K562 (cell line): ENCODE measurements around the gene INMT. TPM values are rescaled to one million over a fixed set of nuclear protein-coding genes. Genes with fewer than 3 reads are reported as not detected.

Source experiments
- CREB1 ChIP-seq, 2 experiments: sonication (generic) in 1 of 2; formaldehyde crosslinking in 1 of 2; IDR thresholded peaks; 2 replicates each; pipeline versions ENCODE4 v1.6.1 to v1.8.0; 2012 to 2022; ENCODE audit warnings: inconsistent platforms in 1 of 2, mild to moderate bottlenecking in 1 of 2, missing genetic modification reagents in 1 of 2, moderate library complexity in 1 of 2
- FOXK1 ChIP-seq: sonication (generic); formaldehyde crosslinking; IDR thresholded peaks from 2 replicates; pipeline ENCODE4 v1.8.0; 2022; ENCODE audit warnings: missing genetic modification reagents, mild to moderate bottlenecking, borderline replicate concordance
- KAT8 ChIP-seq: fragments of 450-650 bp; IDR thresholded peaks from 2 replicates; pipeline ENCODE4 v1.6.1; 2016; ENCODE audit warnings: low read depth, mild to moderate bottlenecking
- KDM4B ChIP-seq, 2 experiments: fragments of 450-650 bp in 1 of 2; sonication (generic) in 1 of 2; IDR thresholded peaks; 2 replicates each; pipeline ENCODE4 v1.6.1; 2016 to 2017; ENCODE audit warnings: borderline replicate concordance in 2 of 2, antibody characterized with exemption in 1 of 2, low read depth in 1 of 2, mild to moderate bottlenecking in 1 of 2
- NFXL1 ChIP-seq: fragments of 450-650 bp; formaldehyde crosslinking; IDR thresholded peaks from 2 replicates; pipeline ENCODE4 v1.4.0; 2021; ENCODE audit warnings: mild to moderate bottlenecking
- POLR2H ChIP-seq: IDR thresholded peaks from 2 replicates; pipeline ENCODE4 v1.6.1; 2016; ENCODE audit warnings: missing genetic modification characterization, low read depth, mild to moderate bottlenecking, control low read depth, missing compliant biosample characterization, moderate library complexity
- RFX1 ChIP-seq: fragments of 450-650 bp; IDR thresholded peaks from 2 replicates; pipeline ENCODE4 v1.6.1; 2016; ENCODE audit warnings: mild to moderate bottlenecking, moderate library complexity
- ZNF140 ChIP-seq: fragments of 250-450 bp; sonication (Bioruptor Pico); IDR thresholded peaks from 2 replicates; pipeline ENCODE4 v1.8.0; 2021; ENCODE audit warnings: moderate library complexity, mild to moderate bottlenecking, inconsistent platforms
- ZNF143 ChIP-seq: sonication (generic); formaldehyde crosslinking; IDR thresholded peaks from 2 replicates; pipeline ENCODE4 v1.9.0; 2022; ENCODE audit warnings: mild to moderate bottlenecking, missing genetic modification reagents
- ZNF431 ChIP-seq: sonication (generic); formaldehyde crosslinking; IDR thresholded peaks from 2 replicates; pipeline ENCODE4 v1.8.0; 2022; ENCODE audit warnings: mild to moderate bottlenecking, missing genetic modification reagents
- ZNF707 ChIP-seq: fragments of 250-450 bp; sonication (Bioruptor Pico); conservative IDR thresholded peaks from 2 replicates; pipeline ENCODE4 v1.8.0; 2022; ENCODE audit warnings: inconsistent platforms, mild to moderate bottlenecking, moderate library complexity
- ZSCAN32 ChIP-seq: fragments of 450-650 bp; formaldehyde crosslinking; IDR thresholded peaks from 2 replicates; pipeline ENCODE4 v1.4.0; 2020; ENCODE audit warnings: mild to moderate bottlenecking, moderate library complexity
- polyA plus RNA-seq, 8 experiments: library from polyadenylated mRNA; depleted of rRNA in 4 of 8; stranded (reverse) in 5 of 8; unstranded in 3 of 8; fragments of >200 nt; fragmentation: Nextera tagmentation in 2 of 8; fragmentation: Illumina TruSeq in 1 of 8; extraction: Ambion mirVana in 2 of 8; extraction: Trizol in 1 of 8; gene quantifications; 2 replicates each; pipeline versions ENCODE4 v1.2.1 to v1.2.3, GENCODE V29; 2011 to 2014; ENCODE audit warnings: inconsistent platforms in 1 of 8, missing spikeins in 1 of 8
- total RNA-seq, 7 experiments: library from RNA; depleted of rRNA in 6 of 7; stranded (reverse); fragments of >200 nt in 6 of 7; fragmentation: Illumina TruSeq in 2 of 7; extraction: Trizol in 2 of 7; gene quantifications; 2 replicates each; pipeline versions ENCODE4 v1.2.1 to v1.2.3, GENCODE V29; 2011 to 2021; ENCODE audit warnings: low replicate concordance in 1 of 7
- TF ChIP-seq, protein P1 (sequence below), 2 experiments: IDR thresholded peaks; 2 replicates each; pipeline ENCODE4 v1.6.1; 2012; ENCODE audit warnings: improper control_type of control experiment in 2 of 2, low read depth in 2 of 2, low read length in 2 of 2, borderline replicate concordance in 1 of 2
- TF ChIP-seq, protein P2 (sequence below): fragments of 200-600 bp; sonication (generic); IDR thresholded peaks from one replicate; pipeline ENCODE4 v1.6.1; 2012; ENCODE audit warnings: mild to moderate bottlenecking, low read depth, low read length, inconsistent platforms

Gene INMT
- total and polyA plus RNA-seq, 9 of the 15 experiments (the other 6 are each of a cell fraction or from before 2014, with no cell fraction given): 0.04 to 0.27 TPM; not detected in 7

DNA sequence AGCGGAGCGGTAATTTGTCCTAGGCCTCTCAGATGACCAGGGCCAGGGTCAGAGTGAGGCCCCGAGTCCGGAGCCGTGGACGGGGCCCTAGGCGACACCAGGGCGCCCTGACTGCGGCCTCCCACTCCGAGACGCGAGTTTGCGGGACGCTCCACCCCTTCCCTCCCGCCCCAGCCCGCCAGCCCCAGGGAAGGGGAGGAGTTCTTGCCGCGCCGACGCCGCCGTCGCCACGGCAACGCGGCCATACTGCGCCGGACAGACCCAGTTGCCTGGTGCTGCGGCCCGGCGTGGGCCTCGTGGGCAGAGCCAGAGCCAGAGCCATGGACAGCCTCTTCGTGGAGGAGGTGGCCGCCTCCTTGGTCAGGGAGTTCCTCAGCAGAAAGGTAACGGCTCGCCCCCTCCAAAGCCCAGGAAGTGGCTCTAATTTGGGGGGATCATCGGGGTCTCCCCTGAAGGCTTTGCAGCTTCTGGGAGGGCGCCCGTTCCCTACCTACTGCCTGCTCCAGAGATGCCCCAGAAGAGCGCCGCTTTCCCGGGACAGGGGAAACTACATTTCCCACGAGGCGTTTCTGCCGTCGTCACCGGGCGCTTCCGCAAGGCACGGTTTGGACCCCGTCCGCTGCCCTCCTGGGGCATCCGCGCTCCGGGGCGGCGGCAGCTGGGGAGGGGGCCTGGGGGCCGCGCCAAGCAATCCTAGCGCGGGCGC, 19.4 kb downstream of the INMT start, which contains the start of gene MINDY4 (continued):
- TF ChIP-seq, protein P1, sequence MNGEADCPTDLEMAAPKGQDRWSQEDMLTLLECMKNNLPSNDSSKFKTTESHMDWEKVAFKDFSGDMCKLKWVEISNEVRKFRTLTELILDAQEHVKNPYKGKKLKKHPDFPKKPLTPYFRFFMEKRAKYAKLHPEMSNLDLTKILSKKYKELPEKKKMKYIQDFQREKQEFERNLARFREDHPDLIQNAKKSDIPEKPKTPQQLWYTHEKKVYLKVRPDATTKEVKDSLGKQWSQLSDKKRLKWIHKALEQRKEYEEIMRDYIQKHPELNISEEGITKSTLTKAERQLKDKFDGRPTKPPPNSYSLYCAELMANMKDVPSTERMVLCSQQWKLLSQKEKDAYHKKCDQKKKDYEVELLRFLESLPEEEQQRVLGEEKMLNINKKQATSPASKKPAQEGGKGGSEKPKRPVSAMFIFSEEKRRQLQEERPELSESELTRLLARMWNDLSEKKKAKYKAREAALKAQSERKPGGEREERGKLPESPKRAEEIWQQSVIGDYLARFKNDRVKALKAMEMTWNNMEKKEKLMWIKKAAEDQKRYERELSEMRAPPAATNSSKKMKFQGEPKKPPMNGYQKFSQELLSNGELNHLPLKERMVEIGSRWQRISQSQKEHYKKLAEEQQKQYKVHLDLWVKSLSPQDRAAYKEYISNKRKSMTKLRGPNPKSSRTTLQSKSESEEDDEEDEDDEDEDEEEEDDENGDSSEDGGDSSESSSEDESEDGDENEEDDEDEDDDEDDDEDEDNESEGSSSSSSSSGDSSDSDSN (IDR thresholded peaks at IDR 0.05; ENCODE audit: borderline replicate concordance in 1 of 2, low read depth in 2 of 2, low read length in 2 of 2): peak in 1 of 2 experiments; percentile 60; a peak in 1 of 4 replicates
- TF ChIP-seq ZNF143 (CRISPR knock-in tag) (peak; percentile 77), KAT8 (no peak), ZSCAN32 (no peak), ZNF707 (CRISPR knock-in tag) (no peak), ZNF140 (CRISPR knock-in tag) (no peak), CREB1 (IDR thresholded peaks at IDR 0.05) (peak; percentile 56), CREB1 (CRISPR knock-in tag; IDR thresholded peaks at IDR 0.05) (peak; percentile 58; the same call in 1 of the 2 replicates), ZNF431 (CRISPR knock-in tag) (peak; percentile 35; the same call in 1 of the 2 replicates), RFX1 (peak; percentile 96), NFXL1 (CRISPR knock-in tag) (no peak), FOXK1 (CRISPR knock-in tag) (no peak), POLR2H (tag) (0 out of 2 replicates have a peak, but pooled peaks have one; percentile 14), KDM4B (IDR thresholded peaks at IDR 0.05; ENCODE audit: borderline replicate concordance in 2 of 2, low read depth in 1 of 2) (no peak)
- TF ChIP-seq, protein P2, sequence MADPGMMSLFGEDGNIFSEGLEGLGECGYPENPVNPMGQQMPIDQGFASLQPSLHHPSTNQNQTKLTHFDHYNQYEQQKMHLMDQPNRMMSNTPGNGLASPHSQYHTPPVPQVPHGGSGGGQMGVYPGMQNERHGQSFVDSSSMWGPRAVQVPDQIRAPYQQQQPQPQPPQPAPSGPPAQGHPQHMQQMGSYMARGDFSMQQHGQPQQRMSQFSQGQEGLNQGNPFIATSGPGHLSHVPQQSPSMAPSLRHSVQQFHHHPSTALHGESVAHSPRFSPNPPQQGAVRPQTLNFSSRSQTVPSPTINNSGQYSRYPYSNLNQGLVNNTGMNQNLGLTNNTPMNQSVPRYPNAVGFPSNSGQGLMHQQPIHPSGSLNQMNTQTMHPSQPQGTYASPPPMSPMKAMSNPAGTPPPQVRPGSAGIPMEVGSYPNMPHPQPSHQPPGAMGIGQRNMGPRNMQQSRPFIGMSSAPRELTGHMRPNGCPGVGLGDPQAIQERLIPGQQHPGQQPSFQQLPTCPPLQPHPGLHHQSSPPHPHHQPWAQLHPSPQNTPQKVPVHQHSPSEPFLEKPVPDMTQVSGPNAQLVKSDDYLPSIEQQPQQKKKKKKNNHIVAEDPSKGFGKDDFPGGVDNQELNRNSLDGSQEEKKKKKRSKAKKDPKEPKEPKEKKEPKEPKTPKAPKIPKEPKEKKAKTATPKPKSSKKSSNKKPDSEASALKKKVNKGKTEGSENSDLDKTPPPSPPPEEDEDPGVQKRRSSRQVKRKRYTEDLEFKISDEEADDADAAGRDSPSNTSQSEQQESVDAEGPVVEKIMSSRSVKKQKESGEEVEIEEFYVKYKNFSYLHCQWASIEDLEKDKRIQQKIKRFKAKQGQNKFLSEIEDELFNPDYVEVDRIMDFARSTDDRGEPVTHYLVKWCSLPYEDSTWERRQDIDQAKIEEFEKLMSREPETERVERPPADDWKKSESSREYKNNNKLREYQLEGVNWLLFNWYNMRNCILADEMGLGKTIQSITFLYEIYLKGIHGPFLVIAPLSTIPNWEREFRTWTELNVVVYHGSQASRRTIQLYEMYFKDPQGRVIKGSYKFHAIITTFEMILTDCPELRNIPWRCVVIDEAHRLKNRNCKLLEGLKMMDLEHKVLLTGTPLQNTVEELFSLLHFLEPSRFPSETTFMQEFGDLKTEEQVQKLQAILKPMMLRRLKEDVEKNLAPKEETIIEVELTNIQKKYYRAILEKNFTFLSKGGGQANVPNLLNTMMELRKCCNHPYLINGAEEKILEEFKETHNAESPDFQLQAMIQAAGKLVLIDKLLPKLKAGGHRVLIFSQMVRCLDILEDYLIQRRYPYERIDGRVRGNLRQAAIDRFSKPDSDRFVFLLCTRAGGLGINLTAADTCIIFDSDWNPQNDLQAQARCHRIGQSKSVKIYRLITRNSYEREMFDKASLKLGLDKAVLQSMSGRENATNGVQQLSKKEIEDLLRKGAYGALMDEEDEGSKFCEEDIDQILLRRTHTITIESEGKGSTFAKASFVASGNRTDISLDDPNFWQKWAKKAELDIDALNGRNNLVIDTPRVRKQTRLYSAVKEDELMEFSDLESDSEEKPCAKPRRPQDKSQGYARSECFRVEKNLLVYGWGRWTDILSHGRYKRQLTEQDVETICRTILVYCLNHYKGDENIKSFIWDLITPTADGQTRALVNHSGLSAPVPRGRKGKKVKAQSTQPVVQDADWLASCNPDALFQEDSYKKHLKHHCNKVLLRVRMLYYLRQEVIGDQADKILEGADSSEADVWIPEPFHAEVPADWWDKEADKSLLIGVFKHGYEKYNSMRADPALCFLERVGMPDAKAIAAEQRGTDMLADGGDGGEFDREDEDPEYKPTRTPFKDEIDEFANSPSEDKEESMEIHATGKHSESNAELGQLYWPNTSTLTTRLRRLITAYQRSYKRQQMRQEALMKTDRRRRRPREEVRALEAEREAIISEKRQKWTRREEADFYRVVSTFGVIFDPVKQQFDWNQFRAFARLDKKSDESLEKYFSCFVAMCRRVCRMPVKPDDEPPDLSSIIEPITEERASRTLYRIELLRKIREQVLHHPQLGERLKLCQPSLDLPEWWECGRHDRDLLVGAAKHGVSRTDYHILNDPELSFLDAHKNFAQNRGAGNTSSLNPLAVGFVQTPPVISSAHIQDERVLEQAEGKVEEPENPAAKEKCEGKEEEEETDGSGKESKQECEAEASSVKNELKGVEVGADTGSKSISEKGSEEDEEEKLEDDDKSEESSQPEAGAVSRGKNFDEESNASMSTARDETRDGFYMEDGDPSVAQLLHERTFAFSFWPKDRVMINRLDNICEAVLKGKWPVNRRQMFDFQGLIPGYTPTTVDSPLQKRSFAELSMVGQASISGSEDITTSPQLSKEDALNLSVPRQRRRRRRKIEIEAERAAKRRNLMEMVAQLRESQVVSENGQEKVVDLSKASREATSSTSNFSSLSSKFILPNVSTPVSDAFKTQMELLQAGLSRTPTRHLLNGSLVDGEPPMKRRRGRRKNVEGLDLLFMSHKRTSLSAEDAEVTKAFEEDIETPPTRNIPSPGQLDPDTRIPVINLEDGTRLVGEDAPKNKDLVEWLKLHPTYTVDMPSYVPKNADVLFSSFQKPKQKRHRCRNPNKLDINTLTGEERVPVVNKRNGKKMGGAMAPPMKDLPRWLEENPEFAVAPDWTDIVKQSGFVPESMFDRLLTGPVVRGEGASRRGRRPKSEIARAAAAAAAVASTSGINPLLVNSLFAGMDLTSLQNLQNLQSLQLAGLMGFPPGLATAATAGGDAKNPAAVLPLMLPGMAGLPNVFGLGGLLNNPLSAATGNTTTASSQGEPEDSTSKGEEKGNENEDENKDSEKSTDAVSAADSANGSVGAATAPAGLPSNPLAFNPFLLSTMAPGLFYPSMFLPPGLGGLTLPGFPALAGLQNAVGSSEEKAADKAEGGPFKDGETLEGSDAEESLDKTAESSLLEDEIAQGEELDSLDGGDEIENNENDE: no peak
